ENCODE measurements around the gene GRIN2A.

DNA sequence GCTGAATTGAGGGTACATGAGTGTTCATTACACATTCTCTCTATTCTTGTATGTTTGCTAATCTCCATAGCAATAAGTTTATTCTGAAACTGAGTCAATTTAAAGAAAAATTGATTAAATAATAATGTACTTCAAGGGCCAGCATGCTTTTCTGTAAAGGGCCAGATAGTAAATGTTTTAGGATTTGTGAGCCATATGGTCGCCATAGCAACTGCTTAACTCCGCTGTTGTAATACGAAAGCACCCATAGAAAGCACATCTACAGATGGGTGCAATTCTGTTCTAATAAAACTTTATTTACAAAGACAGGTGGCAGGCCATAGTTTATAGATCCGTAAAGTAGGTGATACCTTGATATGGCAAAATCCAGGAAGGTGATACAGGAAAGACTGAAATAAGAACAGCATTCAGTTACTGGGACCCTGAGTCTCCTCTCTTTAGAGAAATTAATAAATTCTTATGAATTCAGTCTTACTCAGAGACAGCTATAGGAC, 36.6 kb downstream of the GRIN2A start:
- TF ChIP-seq POLR2A (IDR thresholded peaks at IDR 0.05; ENCODE audit: low read depth, low read length) (no peak), POLR2AphosphoS5 (IDR thresholded peaks at IDR 0.05; ENCODE audit: low read depth, low read length) (no peak), TAF1 (IDR thresholded peaks at IDR 0.05; ENCODE audit: borderline replicate concordance, low read depth, low read length) (no peak)
